PC-3 (cell line): ENCODE data around the gene SLC6A3. TPM values are rescaled to one million over a fixed set of nuclear protein-coding genes. Genes with fewer than 3 reads are reported as not detected.

Experiments
- ATAC-seq: fragments of 200-7000 bp; cut with Tn5 transposase; 2 replicates; pipeline ENCODE4 v1.9.1; 2020; ENCODE audit warnings: mild to moderate bottlenecking, moderate library complexity
- BruUV-seq: library from RNA; stranded (reverse); fragments of 400-500 nt; replicated peaks from 2 replicates; lab custom pipeline; 2021; lab: Mats Ljungman, UMichigan
- CTCF ChIA-PET: fragments of 300-600 bp; sonication (Branson Sonifier 250); formaldehyde crosslinking; loops from one replicate; lab custom pipeline; 2022; ENCODE audit warnings: antibody characterized with exemption; lab: Charles Lee
- POLR2A ChIA-PET: fragments of 300-600 bp; sonication (Branson Sonifier 250); formaldehyde crosslinking; loops from one replicate; lab custom pipeline; 2022; ENCODE audit warnings: antibody characterized with exemption; ENCODE audit not compliant: unreplicated experiment; lab: Charles Lee
- DNase-seq: peaks from one replicate; pipeline ENCODE4 v3.0.0-alpha.2; 2015
- H2AFZ ChIP-seq: fragments of 300-600 bp; sonication (generic); 2 replicates; pipeline ENCODE4 v1.6.0; 2016; ENCODE audit warnings: antibody characterized with exemption, low read length
- H3F3A ChIP-seq: fragments of 300-600 bp; sonication (generic); one replicate; pipeline ENCODE4 v1.6.0; 2017; ENCODE audit warnings: antibody characterized with exemption, low read length, control low read depth, mild to moderate bottlenecking; ENCODE audit not compliant: unreplicated experiment
- H3K27ac ChIP-seq: fragments of 300-600 bp; sonication (generic); 2 replicates; pipeline ENCODE4 v1.5.1; 2016; ENCODE audit warnings: mild to moderate bottlenecking, low read length
- H3K27me3 ChIP-seq: fragments of 300-600 bp; sonication (generic); 2 replicates; pipeline ENCODE4 v1.6.1; 2016; ENCODE audit warnings: low read length, mixed read lengths
- H3K36me3 ChIP-seq: fragments of 300-600 bp; sonication (generic); 2 replicates; pipeline ENCODE4 v1.6.1; 2016; ENCODE audit warnings: low read depth, mixed run types, low read length, mixed read lengths
- H3K4me1 ChIP-seq: fragments of 300-600 bp; sonication (generic); 2 replicates; pipeline ENCODE4 v1.5.1; 2016; ENCODE audit warnings: low read length; ENCODE audit not compliant: insufficient read depth
- H3K4me2 ChIP-seq: fragments of 300-600 bp; sonication (generic); 2 replicates; pipeline ENCODE4 v1.6.0; 2016; ENCODE audit warnings: low read length
- H3K4me3 ChIP-seq: fragments of 300-600 bp; sonication (generic); 2 replicates; pipeline ENCODE4 v1.5.1; 2016; ENCODE audit warnings: mild to moderate bottlenecking, low read length, mixed read lengths
- H3K79me2 ChIP-seq: fragments of 300-600 bp; sonication (generic); 2 replicates; pipeline ENCODE4 v1.6.1; 2017; ENCODE audit warnings: low read length, mixed read lengths
- H3K9ac ChIP-seq: fragments of 300-600 bp; sonication (generic); 2 replicates; pipeline ENCODE4 v1.6.0; 2016; ENCODE audit warnings: mild to moderate bottlenecking, low read length
- H3K9me2 ChIP-seq: fragments of 300-600 bp; sonication (generic); replicated peaks from 2 replicates; pipeline ENCODE4 v1.6.1; 2016; ENCODE audit warnings: mixed run types, low read length, mixed read lengths
- H3K9me3 ChIP-seq: fragments of 300-600 bp; sonication (generic); 2 replicates; pipeline ENCODE4 v1.6.1; 2016; ENCODE audit warnings: low read length, mixed read lengths
- H4K20me1 ChIP-seq: fragments of 300-600 bp; sonication (generic); 2 replicates; pipeline ENCODE4 v1.6.1; 2016; ENCODE audit warnings: low read length, mixed read lengths
- CTCF ChIP-seq: fragments of 300-600 bp; sonication (generic); conservative IDR thresholded peaks from 2 replicates; pipeline ENCODE4 v1.5.1; 2017; ENCODE audit warnings: antibody characterized with exemption, low read depth, mild to moderate bottlenecking, low read length
- EZH2 ChIP-seq: fragments of 300-600 bp; sonication (generic); IDR thresholded peaks from one replicate; pipeline ENCODE4 v1.6.1; 2017; ENCODE audit warnings: antibody characterized with exemption, mild to moderate bottlenecking, low read length; ENCODE audit not compliant: unreplicated experiment
- EZH2phosphoT487 ChIP-seq: fragments of 300-600 bp; sonication (generic); IDR thresholded peaks from 2 replicates; pipeline ENCODE4 v1.6.1; 2018; ENCODE audit warnings: mild to moderate bottlenecking, antibody characterized with exemption, low read length, borderline replicate concordance
- intact Hi-C: fragments of 100-400 bp; cut with micrococcal nuclease; formaldehyde crosslinking; loops from 2 replicates; pipeline ENCODE4 v1.9.0; 2023
- total RNA-seq: library from RNA; depleted of rRNA; stranded (reverse); fragments of >200 nt; gene quantifications from 2 replicates; pipeline ENCODE4 v1.2.3, GENCODE V29; 2014

The SLC6A3 gene
- total RNA-seq, 1 experiment from 2014 or later, result not detected

DNA sequence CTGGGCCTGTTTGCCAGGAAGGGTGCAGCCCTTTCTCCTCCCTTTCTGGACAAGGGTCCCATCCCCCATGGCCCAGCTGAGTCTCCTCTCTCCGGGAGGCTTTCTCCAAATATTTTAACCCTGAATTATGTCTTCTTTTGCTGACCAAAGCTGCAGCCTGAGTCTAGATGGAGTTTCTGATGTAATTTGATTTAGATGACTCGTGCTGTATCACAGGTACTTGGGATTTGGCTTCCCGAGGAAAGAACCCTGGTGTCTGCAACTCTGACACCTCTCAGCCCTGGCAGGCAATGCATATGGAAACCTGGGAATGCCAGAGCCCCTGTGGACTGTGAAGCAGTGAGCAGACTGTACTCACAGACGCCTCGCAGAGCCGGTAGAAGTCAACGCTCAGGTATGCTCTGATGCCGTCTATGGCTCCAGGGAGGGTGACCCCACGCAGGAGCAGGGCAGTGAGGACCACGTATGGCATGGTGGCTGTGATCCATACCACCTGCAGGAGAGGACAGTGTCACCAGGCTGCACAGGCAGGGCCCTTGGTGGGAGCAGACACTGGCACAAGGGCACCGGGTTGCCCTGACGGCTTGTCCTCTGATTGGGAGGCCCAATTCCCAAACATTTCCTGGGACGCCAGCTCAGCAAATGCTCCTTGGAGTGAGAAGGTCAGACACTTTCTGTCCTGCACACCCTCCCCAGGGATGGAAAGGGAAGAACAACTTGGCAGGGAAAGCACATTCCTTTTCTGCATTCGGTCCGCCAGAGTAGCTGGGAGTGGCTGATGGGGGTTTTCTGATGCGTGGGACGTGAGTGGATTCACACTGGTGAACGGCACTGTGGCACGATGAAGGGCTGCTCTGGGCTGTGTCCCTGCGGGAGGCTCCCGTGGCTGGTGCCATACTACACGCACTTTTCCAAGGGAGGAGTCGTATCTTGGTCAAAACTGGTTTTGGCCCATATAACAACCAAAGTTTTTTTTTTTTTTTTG lies 24.7 kb downstream of the SLC6A3 start:
- POLR2A ChIA-PET, result no interaction called here

GRCh38 chr5:1419476-1420210 lies 25.6 kb downstream of the SLC6A3 start:
- ChIA-PET CTCF (no interaction called here), POLR2A (no interaction called here)
- Histone ChIP-seq H3K9me2 (no peaks in the 10 kb centered on the region), H3K36me3 (no peaks in the 10 kb centered on the region), H2AFZ (no peak overlapping the region), H3K4me1 (no peaks in the 10 kb centered on the region), H3K79me2 (no peaks in the 10 kb centered on the region), H3K4me2 (no peak overlapping the region), H3F3A (no peaks in the 10 kb centered on the region), H3K27ac (no peak overlapping the region), H4K20me1 (no peaks in the 10 kb centered on the region), H3K9ac (no peak overlapping the region), H3K27me3 (no peaks in the 10 kb centered on the region), H3K4me3 (no peak overlapping the region), H3K9me3 (no peaks in the 10 kb centered on the region)
- intact Hi-C loops, result no loop called here
- no TSS peak for BruUV-seq
- no peak for DNase-seq
- TF ChIP-seq CTCF, result no peak
- no peak for TF ChIP-seq EZH2phosphoT487
- TF ChIP-seq EZH2, result no peak
- ATAC-seq, result no peak

More for the DNA sequence above, 24.7 kb downstream of the SLC6A3 start:
- H3K9me3 ChIP-seq, result no peaks in the 10 kb centered on the region
- no peaks in the 10 kb centered on the region for H3K36me3 ChIP-seq
- H2AFZ ChIP-seq, result no peak overlapping the region
- no peaks in the 10 kb centered on the region for H4K20me1 ChIP-seq
- no peaks in the 10 kb centered on the region for H3K27me3 ChIP-seq
- H3K4me2 ChIP-seq, result no peak overlapping the region
- no peaks in the 10 kb centered on the region for H3K9me2 ChIP-seq
- no peaks in the 10 kb centered on the region for H3F3A ChIP-seq
- intact Hi-C loops, result no loop called here
- BruUV-seq, result no TSS peak
- DNase-seq (peak; percentile 31), ATAC-seq (peak; percentile 31; the same call in 1 of the 2 replicates)
- H3K4me1 ChIP-seq, result no peaks in the 10 kb centered on the region
- no peak overlapping the region for H3K4me3 ChIP-seq
- no peak overlapping the region for H3K9ac ChIP-seq
- H3K79me2 ChIP-seq, result no peaks in the 10 kb centered on the region
- TF ChIP-seq EZH2 (no peak), EZH2phosphoT487 (no peak), CTCF (no peak)
- CTCF ChIA-PET, result no interaction called here
- no peak overlapping the region for H3K27ac ChIP-seq
